KMS-11 (cell line): ENCODE measurements around the gene DNAH1.
"Not testable (repeated sequence)": the region's sequence is repeated elsewhere in the genome, so short reads cannot be mapped to it uniquely, and the experiment has no call there.

Source experiments
- H2AFZ ChIP-seq: fragments of 200-600 bp; sonication (generic); 2 replicates; pipeline ENCODE4 v1.6.1; 2016; ENCODE audit warnings: antibody characterized with exemption, mixed run types, low read depth
- H3K27ac ChIP-seq: fragments of 200-600 bp; sonication (generic); 2 replicates; pipeline ENCODE4 v1.6.1; 2016; ENCODE audit warnings: mild to moderate bottlenecking, mixed run types
- H3K27me3 ChIP-seq: fragments of 200-600 bp; sonication (generic); 2 replicates; pipeline ENCODE4 v1.6.1; 2017; ENCODE audit warnings: mild to moderate bottlenecking, low read depth, mixed run types, moderate library complexity; ENCODE audit not compliant: insufficient read depth
- H3K36me3 ChIP-seq: fragments of 200-600 bp; sonication (generic); 2 replicates; pipeline ENCODE4 v1.6.1; 2017; ENCODE audit warnings: mild to moderate bottlenecking, mixed run types; ENCODE audit not compliant: insufficient read depth
- H3K4me1 ChIP-seq: fragments of 200-600 bp; sonication (generic); 2 replicates; pipeline ENCODE4 v1.6.1; 2016; ENCODE audit warnings: mild to moderate bottlenecking, low read depth, mixed run types; ENCODE audit not compliant: poor library complexity, severe bottlenecking
- H3K4me2 ChIP-seq: fragments of 200-600 bp; sonication (generic); 2 replicates; pipeline ENCODE4 v1.7.0; 2016; ENCODE audit warnings: mild to moderate bottlenecking, mixed run types
- H3K4me3 ChIP-seq: fragments of 200-600 bp; sonication (generic); IDR thresholded peaks from 2 replicates; pipeline ENCODE4 v1.6.1; 2017; ENCODE audit warnings: low read depth, low read length, mixed read lengths; ENCODE audit not compliant: insufficient read depth
- H3K79me2 ChIP-seq: fragments of 200-600 bp; sonication (generic); 2 replicates; pipeline ENCODE4 v1.6.1; 2016; ENCODE audit warnings: low read depth, mixed run types; ENCODE audit not compliant: insufficient read depth
- H3K9ac ChIP-seq: fragments of 200-600 bp; sonication (generic); 2 replicates; pipeline ENCODE4 v1.6.1; 2016; ENCODE audit warnings: mild to moderate bottlenecking, mixed run types
- H4K20me1 ChIP-seq: fragments of 200-600 bp; sonication (generic); 2 replicates; pipeline ENCODE4 v1.6.1; 2016; ENCODE audit warnings: mild to moderate bottlenecking, mixed run types; ENCODE audit not compliant: insufficient read depth
- TF ChIP-seq, protein P1 (sequence below): fragments of 200-600 bp; sonication (generic); conservative IDR thresholded peaks from 2 replicates; pipeline ENCODE4 v1.6.1; 2017; ENCODE audit warnings: low read depth, mild to moderate bottlenecking, antibody characterized with exemption, low read length, moderate library complexity, mixed read lengths

The DNAH1 gene

GRCh38 chr3:52283306-52283705, 32.8 kb upstream of the DNAH1 start:
- TF ChIP-seq, protein P1, sequence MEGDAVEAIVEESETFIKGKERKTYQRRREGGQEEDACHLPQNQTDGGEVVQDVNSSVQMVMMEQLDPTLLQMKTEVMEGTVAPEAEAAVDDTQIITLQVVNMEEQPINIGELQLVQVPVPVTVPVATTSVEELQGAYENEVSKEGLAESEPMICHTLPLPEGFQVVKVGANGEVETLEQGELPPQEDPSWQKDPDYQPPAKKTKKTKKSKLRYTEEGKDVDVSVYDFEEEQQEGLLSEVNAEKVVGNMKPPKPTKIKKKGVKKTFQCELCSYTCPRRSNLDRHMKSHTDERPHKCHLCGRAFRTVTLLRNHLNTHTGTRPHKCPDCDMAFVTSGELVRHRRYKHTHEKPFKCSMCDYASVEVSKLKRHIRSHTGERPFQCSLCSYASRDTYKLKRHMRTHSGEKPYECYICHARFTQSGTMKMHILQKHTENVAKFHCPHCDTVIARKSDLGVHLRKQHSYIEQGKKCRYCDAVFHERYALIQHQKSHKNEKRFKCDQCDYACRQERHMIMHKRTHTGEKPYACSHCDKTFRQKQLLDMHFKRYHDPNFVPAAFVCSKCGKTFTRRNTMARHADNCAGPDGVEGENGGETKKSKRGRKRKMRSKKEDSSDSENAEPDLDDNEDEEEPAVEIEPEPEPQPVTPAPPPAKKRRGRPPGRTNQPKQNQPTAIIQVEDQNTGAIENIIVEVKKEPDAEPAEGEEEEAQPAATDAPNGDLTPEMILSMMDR = no peak
- Histone ChIP-seq H4K20me1 (no peaks in the 10 kb centered on the region), H3K27ac (no peak overlapping the region)

DNA sequence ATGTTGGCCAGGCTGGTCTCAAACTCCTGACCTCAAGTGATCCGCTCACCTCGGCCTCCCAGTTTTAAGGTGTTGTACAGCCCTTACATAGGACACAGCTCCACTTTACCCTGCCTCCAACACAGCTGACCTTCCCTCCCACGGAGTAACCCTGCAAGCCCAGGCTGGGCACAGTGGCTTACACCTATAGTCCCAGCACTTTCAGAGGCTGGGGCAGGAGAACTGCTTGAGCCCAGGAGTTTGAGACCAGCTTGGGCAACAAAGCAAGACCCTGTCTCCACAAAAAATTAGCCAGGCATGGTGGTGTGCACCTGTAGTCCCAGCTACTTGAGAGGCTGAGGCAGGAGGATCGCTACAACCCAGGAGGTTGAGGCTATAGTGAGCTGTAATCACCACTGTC, 32.1 kb upstream of the DNAH1 start:
- H3K36me3 ChIP-seq, H4K20me1 ChIP-seq, H3K4me2 ChIP-seq, H3K4me3 ChIP-seq, H3K79me2 ChIP-seq, H3K9ac ChIP-seq, H3K27ac ChIP-seq, H3K27me3 ChIP-seq, H2AFZ ChIP-seq: not testable (repeated sequence)
- H3K4me1 ChIP-seq = peaks cover 18% of the 10 kb centered on the region

More at GRCh38 chr3:52283306-52283705, 32.8 kb upstream of the DNAH1 start:
- H3K9ac ChIP-seq = no peak overlapping the region
- no peak overlapping the region for H3K4me2 ChIP-seq
- no peak overlapping the region for H2AFZ ChIP-seq
- no peaks in the 10 kb centered on the region for H3K36me3 ChIP-seq
- H3K79me2 ChIP-seq = no peaks in the 10 kb centered on the region
- no peak overlapping the region for H3K4me3 ChIP-seq
- H3K4me1 ChIP-seq = peaks cover 12% of the 10 kb centered on the region
- H3K27me3 ChIP-seq = no peaks in the 10 kb centered on the region

DNA sequence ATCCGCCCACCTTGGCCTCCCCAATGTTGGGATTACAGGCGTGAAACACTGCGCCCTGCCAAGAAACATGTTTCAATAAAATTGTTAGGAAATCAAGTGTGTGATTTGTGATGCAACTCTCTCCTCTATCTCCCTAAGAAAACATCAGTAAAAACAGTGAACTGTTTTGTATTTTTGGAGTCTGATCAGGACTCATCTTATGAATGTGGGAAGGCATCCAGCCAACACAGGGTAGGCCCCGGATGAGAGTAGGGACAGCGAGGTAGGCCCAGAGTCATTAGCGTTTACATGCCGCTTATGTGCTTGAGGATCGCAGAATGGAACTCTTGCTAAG, 29.4 kb upstream of the DNAH1 start:
- TF ChIP-seq, protein P1 = no peak
- Histone ChIP-seq H3K4me2 (peak overlapping the region; percentile 60), H3K27ac (peak overlapping the region; percentile 94; the same call in 1 of the 2 replicates), H3K79me2 (no peaks in the 10 kb centered on the region), H4K20me1 (no peaks in the 10 kb centered on the region), H3K27me3 (no peaks in the 10 kb centered on the region), H2AFZ (no peak overlapping the region), H3K4me1 (peaks cover 7% of the 10 kb centered on the region), H3K36me3 (no peaks in the 10 kb centered on the region), H3K9ac (peak overlapping the region; percentile 87; the same call in 1 of the 2 replicates), H3K4me3 (no peak overlapping the region)

GRCh38 chr3:52288674-52289073, 27.4 kb upstream of the DNAH1 start:
- TF ChIP-seq, protein P1 = no peak
- Histone ChIP-seq H3K9ac (no peak overlapping the region), H2AFZ (no peak overlapping the region)

GRCh38 chr3:52289338-52289746, 26.8 kb upstream of the DNAH1 start:
- Histone ChIP-seq H2AFZ (no peak overlapping the region), H3K4me2 (no peak overlapping the region), H3K79me2 (no peaks in the 10 kb centered on the region), H4K20me1 (no peaks in the 10 kb centered on the region), H3K27ac (no peak overlapping the region), H3K27me3 (no peaks in the 10 kb centered on the region), H3K4me1 (peaks cover 7% of the 10 kb centered on the region), H3K4me3 (no peak overlapping the region), H3K9ac (no peak overlapping the region), H3K36me3 (no peaks in the 10 kb centered on the region)
- TF ChIP-seq, protein P1 = no peak

More at GRCh38 chr3:52288674-52289073, 27.4 kb upstream of the DNAH1 start:
- H3K4me3 ChIP-seq = no peak overlapping the region
- no peaks in the 10 kb centered on the region for H3K27me3 ChIP-seq
- peak overlapping the region; percentile 60; the same call in 1 of the 2 replicates for H3K4me2 ChIP-seq
- H3K79me2 ChIP-seq = no peaks in the 10 kb centered on the region
- H4K20me1 ChIP-seq = no peaks in the 10 kb centered on the region
- peaks cover 7% of the 10 kb centered on the region for H3K4me1 ChIP-seq
- H3K27ac ChIP-seq = no peak overlapping the region
- H3K36me3 ChIP-seq = no peaks in the 10 kb centered on the region
